GM12878 (cell line): ENCODE measurements around the gene RNU6-1. TPM values are rescaled to one million over a fixed set of nuclear protein-coding genes. Genes with fewer than 3 reads are reported as not detected.

ENCODE experiments used
- CUX1 ChIP-seq: IDR thresholded peaks from 2 replicates; pipeline ENCODE4 v1.6.1; 2012; ENCODE audit warnings: improper control_type of control experiment, low read depth, low read length; ENCODE audit not compliant: insufficient replicate concordance
- FOXK2 ChIP-seq: fragments of 450-650 bp; IDR thresholded peaks from 2 replicates; pipeline ENCODE4 v1.6.1; 2017; ENCODE audit warnings: mild to moderate bottlenecking, moderate library complexity
- FOXM1 ChIP-seq: IDR thresholded peaks from 2 replicates; pipeline ENCODE4 v1.6.1; 2012; ENCODE audit warnings: low read depth, mild to moderate bottlenecking, inconsistent platforms, low read length, moderate library complexity
- HSF1 ChIP-seq: fragments of 150-350 bp; IDR thresholded peaks from 2 replicates; pipeline ENCODE4 v1.6.1; 2014; ENCODE audit warnings: mild to moderate bottlenecking, low read depth, low read length
- IRF5 ChIP-seq: fragments of 450-650 bp; IDR thresholded peaks from 2 replicates; pipeline ENCODE4 v1.6.1; 2017; ENCODE audit warnings: borderline replicate concordance
- KAT2A ChIP-seq: conservative IDR thresholded peaks from 2 replicates; pipeline ENCODE4 v1.6.1; 2011; ENCODE audit warnings: low read depth, low read length; ENCODE audit not compliant: control insufficient read depth
- MEF2B ChIP-seq: fragments of 450-650 bp; IDR thresholded peaks from 2 replicates; pipeline ENCODE4 v1.6.1; 2018; ENCODE audit warnings: mild to moderate bottlenecking, moderate library complexity; ENCODE audit not compliant: partially characterized antibody, poor library complexity, severe bottlenecking
- NBN ChIP-seq: fragments of 450-650 bp; IDR thresholded peaks from 2 replicates; pipeline ENCODE4 v1.6.1; 2016
- NKRF ChIP-seq: fragments of 450-650 bp; conservative IDR thresholded peaks from 2 replicates; pipeline ENCODE4 v1.6.1; 2017; ENCODE audit warnings: mild to moderate bottlenecking, moderate library complexity
- NR2C1 ChIP-seq: fragments of 450-650 bp; IDR thresholded peaks from 2 replicates; pipeline ENCODE4 v1.6.1; 2017; ENCODE audit warnings: antibody characterized with exemption, mild to moderate bottlenecking, moderate library complexity
- PAX8 ChIP-seq: fragments of 450-650 bp; IDR thresholded peaks from 2 replicates; pipeline ENCODE4 v1.6.1; 2017; ENCODE audit warnings: mild to moderate bottlenecking, moderate library complexity
- POLR2A ChIP-seq: IDR thresholded peaks from 2 replicates; pipeline ENCODE4 v1.6.1; 2011; ENCODE audit warnings: low read depth, mild to moderate bottlenecking, low read length
- SMAD5 ChIP-seq: IDR thresholded peaks from 2 replicates; pipeline ENCODE4 v1.6.1; 2016; ENCODE audit warnings: antibody characterized with exemption, low read depth
- SUPT20H ChIP-seq: IDR thresholded peaks from 2 replicates; pipeline ENCODE4 v1.6.1; 2011; ENCODE audit warnings: low read depth, mild to moderate bottlenecking, low read length, moderate library complexity, borderline replicate concordance; ENCODE audit not compliant: control insufficient read depth
- SUZ12 ChIP-seq: fragments of 200-600 bp; sonication (generic); IDR thresholded peaks from one replicate; pipeline ENCODE4 v1.6.1; 2018; ENCODE audit warnings: antibody characterized with exemption, mild to moderate bottlenecking; ENCODE audit not compliant: unreplicated experiment
- TARDBP ChIP-seq: IDR thresholded peaks from 2 replicates; pipeline ENCODE4 v1.6.1; 2016; ENCODE audit warnings: borderline replicate concordance
- USF2 ChIP-seq: IDR thresholded peaks from 2 replicates; pipeline ENCODE4 v1.6.1; 2011; ENCODE audit warnings: low read depth, low read length, improper control_type of control experiment, borderline replicate concordance
- ZNF24 ChIP-seq: fragments of 450-650 bp; IDR thresholded peaks from 2 replicates; pipeline ENCODE4 v1.6.1; 2017; ENCODE audit warnings: antibody characterized with exemption, mild to moderate bottlenecking
- ZNF622 ChIP-seq: fragments of 450-650 bp; IDR thresholded peaks from 2 replicates; pipeline ENCODE4 v1.6.1; 2017; ENCODE audit warnings: mild to moderate bottlenecking, inconsistent platforms
- polyA plus RNA-seq, 11 experiments: library from polyadenylated mRNA; depleted of rRNA in 4 of 11; unstranded in 6 of 11; stranded (reverse) in 5 of 11; fragments of >200 nt; fragmentation: Nextera tagmentation in 4 of 11; fragmentation: Illumina TruSeq in 1 of 11; extraction: Ambion mirVana in 4 of 11; extraction: Trizol in 1 of 11; gene quantifications; 1 replicate in 1 of 11; 2 replicates in 10 of 11; pipeline versions ENCODE4 v1.2.1 to v1.2.3, GENCODE V29; 2011 to 2016; ENCODE audit warnings: inconsistent platforms in 2 of 11, missing spikeins in 2 of 11, low read depth in 1 of 11
- total RNA-seq, 4 experiments: library from RNA; depleted of rRNA in 3 of 4; stranded (reverse); fragments of >200 nt in 3 of 4; fragmentation: Illumina TruSeq in 1 of 4; extraction: Trizol in 1 of 4; gene quantifications; 2 replicates each; pipeline versions ENCODE4 v1.2.1 to v1.2.3, GENCODE V29; 2013 to 2021

RNU6-1 gene
- total and polyA plus RNA-seq, 10 of the 15 experiments (the other 5 are each of a cell fraction or from before 2014, with no cell fraction given), result not detected

- TF ChIP-seq CUX1 (no peak), MEF2B (no peak), ZNF622 (no peak), HSF1 (no peak), SUPT20H (no peak), NBN (peak; percentile 77), SMAD5 (no peak), USF2 (no peak), TARDBP (no peak), ZNF24 (no peak), POLR2A (no peak), FOXM1 (no peak; the same call in 1 of the 2 replicates), SUZ12 (no peak), NKRF (no peak; the same call in 1 of the 2 replicates), NR2C1 (no peak), KAT2A (no peak), FOXK2 (no peak), PAX8 (no peak), IRF5 (no peak)
Observed at GRCh38 chr15:67862750-67863441, 23.1 kb upstream of the RNU6-1 start (continued).
